Sciatic nerve (tissue), 2 donors: Measurements from ENCODE around the gene SYNM. TPM values are rescaled to one million over a fixed set of nuclear protein-coding genes. Genes with fewer than 3 reads are reported as not detected.

Source experiments
- ATAC-seq: fragments of 200-7000 bp; cut with Tn5 transposase; one replicate; pipeline ENCODE4 v1.9.1; 2020; ENCODE audit warnings: mild to moderate bottlenecking, moderate library complexity
- DNase-seq: peaks from one replicate; pipeline ENCODE4 v3.0.0-alpha.2; 2020; ENCODE audit warnings: low spot score
- intact Hi-C: fragments of 100-400 bp; cut with DNase I; formaldehyde crosslinking; loops from one replicate; pipeline ENCODE4 v1.14.2; 2022
- total RNA-seq: library from RNA; stranded (reverse); fragmentation: NEBNext Ultra II Directional; extraction: Animal tissue kit (Norgen Biotek cat#: 25700); gene quantifications from one replicate; pipeline ENCODE4 v1.2.1, GENCODE V29; 2021
- donor health status: DM: no; HTN: no; CAD: no.
- donor health status: DM: no; HTN: no; CAD: no.

SYNM gene
- total RNA-seq, 1 donor from 2014 or later, result 33.7 TPM

DNA sequence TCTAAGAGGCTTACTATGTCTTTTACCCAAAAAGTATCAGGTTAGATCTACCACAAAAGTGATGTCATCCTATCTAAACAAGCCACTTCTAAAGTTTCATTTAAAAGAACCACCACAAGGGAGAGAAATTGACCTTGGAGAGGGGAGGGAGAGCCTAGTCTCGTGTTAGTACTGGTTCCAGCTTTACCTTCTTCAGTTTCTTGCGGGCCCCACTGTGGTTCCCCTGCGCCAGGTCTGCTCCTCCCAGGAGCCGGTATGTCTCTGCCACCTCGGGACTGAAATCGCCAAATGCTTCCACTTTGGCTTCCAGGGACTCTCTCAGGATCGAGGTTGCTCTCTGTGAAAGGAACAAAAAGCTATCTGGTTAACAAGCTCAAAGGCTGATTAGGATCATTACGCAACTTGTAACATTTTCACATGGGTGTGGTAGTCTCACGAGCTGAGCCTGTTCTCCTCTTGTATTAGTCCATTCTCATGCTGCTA lies 51.1 kb downstream of the SYNM start:
- intact Hi-C loops, result no loop called here
- DNase-seq (no peak), ATAC-seq (no peak)

DNA sequence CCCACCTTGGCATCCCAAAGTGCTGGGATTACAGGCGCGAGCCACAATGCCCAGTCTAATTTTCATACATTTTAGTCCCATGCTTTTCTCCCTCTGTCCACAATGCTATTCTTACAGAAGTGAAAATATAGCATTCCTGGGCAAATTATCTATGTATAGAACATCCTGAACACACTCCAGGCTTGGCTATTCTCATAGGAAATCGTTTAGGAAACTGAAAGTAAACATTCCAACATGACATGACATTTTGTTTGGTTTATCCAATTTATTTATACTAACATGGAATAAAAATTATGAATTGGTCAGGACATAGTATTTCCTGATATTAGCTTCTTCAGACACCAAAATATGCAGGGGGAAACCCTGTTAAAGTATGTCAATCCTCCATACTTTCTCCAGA lies 52.6 kb downstream of the SYNM start:
- DNase-seq, result no peak
- intact Hi-C loops, result no loop called here
- ATAC-seq, result no peak

DNA sequence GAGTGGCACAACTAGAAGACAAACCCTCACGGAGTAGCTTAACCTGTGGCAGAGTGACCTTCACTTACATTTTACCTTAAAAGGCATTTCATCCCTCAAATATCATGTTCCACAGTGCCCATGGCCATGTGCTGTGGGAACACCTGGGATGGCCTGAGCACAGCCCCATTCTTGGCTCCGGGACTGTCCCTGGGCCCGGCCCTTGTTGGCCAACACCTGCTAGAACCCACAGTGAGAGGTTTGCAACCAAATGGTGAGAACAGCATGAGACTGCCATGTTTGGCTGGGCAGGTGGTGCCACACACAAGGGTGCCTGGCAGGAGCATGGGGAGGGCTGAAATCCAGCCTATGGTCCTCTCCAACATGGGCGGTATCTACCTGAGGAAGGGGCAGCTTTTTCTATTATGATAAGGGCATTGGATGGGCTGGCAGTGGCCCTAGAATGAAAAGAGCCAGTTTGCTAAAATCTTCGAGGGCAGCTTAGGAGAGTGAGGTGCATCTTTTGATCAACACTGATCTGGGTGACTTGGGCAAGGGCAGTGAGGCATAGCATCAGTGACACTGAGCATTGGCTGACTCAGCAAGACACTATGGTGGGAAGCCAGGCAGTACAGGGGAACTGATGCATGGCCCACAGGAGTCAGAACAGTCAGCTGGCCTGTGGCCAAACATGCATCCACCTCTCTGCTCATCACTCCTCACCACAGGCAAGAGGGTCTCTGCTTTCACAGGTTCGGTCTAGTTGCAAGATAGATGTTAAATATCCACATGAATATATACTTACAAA lies 53.9 kb downstream of the SYNM start:
- DNase-seq (no peak), ATAC-seq (no peak)
- intact Hi-C loops, result no loop called here

DNA sequence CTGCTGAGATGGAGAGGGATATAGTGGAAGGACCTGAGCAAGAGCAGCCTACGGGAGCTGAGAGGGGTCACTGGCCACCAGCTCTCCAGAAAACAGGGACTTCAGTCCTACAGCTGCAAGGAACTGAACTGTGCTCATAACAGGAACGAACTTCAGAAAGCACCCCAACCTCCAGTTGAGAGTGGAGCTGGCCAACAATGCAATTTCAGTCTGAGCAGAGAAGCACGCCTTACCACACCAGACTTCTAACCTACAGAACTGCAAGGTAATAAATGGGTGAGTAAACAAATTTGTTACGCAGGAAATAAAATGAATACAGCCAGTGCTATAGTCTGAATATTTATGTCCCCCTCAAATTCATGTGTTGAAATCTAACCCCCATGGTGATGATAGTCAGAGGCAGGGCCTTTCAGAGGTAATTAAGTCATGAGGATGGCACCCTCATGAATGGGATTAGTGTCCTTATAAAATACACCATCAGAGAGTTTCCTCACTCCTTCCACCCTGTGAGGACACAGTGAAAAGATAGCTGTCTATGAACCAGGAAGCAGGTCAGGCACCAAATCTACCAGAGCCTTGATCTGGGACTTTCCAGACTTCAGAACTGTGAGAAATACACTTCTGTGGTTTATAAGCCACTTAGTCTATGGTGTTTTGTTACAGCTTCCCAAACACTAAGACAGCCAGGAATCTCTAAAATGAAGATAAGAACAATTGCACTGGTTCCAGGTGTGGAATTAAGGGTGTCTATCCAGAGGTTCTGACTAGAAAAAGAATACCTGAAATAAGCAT lies 58.6 kb downstream of the SYNM start:
- intact Hi-C loops, result no loop called here
- DNase-seq, result no peak
- ATAC-seq, result no peak

DNA sequence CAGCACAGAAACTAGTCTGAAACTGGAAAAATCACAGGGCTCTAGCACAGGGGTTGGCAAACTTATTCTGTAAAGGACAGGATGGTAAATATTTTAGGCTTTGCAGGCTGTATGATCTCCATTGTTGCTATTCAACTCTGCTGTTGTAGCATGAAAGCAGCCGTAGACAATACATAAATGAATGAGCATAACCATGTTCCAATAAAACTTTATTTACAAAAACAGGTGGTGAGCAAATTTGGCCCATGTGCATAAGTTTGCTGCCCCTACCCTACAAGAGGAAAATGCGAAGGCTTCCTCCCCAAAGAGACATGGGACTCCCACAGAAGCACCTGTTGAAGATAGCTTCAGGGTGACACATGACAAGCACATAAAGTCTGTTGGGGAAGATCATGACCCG lies 59.2 kb downstream of the SYNM start:
- no peak for ATAC-seq
- no peak for DNase-seq
- intact Hi-C loops, result no loop called here

DNA sequence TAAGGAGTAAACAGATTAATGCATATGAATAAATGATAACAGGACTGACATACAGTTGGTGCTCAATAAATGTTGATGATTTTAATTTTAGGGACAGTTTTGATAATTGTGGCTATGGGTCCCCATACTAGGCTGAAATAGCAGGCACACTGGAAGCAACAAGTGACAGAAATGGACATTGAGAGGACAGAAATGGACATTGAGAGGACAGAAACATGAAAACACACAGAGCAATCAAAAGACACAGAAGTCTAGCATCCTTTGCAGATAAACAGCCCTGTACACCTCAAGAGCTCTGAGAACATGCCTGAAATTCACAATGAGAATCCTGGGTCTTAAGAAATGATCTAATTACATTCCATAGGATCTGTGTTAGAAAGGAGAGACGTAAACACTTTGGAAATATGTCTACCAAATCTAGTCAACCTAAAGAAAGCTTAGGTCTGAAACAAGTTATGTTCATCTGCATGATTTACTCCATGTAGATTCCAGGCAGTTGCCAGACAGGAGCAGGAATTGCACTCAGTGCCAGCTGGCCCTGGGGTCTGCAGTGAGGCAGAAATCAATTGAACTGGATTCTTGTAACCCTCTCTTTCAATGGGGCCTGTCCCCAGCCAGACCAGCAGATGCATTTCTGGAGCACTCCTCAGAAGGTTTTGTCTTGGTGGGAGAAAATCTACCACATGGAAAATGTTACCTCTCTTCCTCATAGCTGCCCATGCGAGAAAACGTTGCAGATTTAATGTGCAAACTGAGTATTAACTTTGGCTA lies 60.3 kb downstream of the SYNM start:
- DNase-seq, result no peak

DNA sequence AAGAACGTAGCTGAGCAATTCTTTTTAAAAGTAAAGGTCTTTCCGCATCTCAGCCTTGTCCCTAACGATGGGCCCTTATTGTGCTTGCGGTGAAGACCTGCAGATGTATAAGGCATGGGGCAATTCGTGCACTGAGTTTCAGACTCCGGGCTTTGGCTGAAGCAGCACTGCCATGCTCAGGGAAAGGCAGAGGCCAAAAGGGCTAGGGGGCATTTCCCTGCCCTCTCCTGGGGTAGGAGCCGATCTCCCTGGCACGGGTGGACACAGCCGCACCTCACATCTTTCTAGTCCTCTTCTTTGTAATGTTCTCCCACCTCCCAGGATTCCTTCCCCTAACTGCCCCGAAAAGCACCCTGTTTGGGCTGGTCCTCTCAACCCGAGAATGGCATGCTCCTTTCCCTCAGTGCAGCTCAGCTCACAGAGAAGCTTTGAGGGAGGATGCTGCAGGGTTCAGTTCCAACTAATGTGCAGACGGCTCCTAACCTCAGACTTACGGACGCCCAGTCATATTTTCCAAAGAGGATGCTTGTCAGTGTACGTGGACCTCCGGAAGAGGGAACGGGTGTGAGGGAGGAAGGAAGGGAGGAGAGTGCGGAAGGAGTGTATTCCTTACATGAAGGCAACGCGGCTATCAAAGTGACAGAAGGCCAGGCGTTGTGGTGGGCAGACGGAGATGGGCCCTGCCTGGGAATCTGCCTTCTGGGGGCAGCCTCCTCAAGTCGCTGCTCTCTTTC lies 61.2 kb downstream of the SYNM start:
- ATAC-seq (no peak), DNase-seq (no peak)
- intact Hi-C loops, result no loop called here

More for the DNA sequence above, 60.3 kb downstream of the SYNM start:
- no peak for ATAC-seq
- intact Hi-C loops, result no loop called here

DNA sequence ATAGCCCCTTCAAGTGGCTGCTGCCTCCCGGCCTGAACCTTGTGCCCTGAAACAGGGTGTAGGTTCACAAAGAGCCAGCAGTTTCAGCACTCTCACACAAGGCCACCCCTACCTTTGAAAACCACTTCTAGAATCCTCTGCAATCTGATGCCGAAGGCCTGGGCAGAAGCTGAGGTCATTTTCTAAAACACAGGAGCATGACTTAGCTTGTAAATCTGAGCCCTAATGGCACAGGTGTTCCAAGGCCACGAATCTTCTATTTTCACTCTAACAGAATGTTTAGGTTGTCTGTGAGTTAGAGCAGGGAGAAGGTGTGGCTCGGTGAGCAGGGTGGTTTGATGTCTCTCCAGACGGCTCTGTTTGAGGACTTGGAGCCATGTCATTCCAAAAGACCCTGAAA lies 62.3 kb downstream of the SYNM start:
- intact Hi-C loops, result no loop called here
- no peak for ATAC-seq
- DNase-seq, result no peak

DNA sequence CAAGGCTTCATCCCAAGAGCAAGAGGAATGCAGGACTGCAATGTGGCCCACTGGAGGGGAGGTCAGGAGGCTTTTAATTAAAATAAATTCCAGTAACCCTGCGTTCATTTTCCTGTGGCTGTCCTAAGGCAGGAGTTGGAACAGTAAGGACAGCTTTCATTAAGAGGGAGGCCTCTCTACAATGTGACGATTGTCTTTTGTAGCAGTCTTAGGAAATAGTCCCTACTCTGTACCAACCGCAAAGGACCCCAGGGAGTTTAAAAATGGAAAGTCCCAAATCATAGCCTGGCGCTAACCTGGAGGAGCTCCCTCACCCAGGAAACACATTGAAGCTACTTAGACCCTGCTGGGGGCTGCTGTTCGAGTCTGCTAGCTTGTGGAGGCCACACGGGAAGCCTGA lies 62.8 kb downstream of the SYNM start:
- no peak for DNase-seq
- intact Hi-C loops, result no loop called here
- ATAC-seq, result peak; percentile 85

DNA sequence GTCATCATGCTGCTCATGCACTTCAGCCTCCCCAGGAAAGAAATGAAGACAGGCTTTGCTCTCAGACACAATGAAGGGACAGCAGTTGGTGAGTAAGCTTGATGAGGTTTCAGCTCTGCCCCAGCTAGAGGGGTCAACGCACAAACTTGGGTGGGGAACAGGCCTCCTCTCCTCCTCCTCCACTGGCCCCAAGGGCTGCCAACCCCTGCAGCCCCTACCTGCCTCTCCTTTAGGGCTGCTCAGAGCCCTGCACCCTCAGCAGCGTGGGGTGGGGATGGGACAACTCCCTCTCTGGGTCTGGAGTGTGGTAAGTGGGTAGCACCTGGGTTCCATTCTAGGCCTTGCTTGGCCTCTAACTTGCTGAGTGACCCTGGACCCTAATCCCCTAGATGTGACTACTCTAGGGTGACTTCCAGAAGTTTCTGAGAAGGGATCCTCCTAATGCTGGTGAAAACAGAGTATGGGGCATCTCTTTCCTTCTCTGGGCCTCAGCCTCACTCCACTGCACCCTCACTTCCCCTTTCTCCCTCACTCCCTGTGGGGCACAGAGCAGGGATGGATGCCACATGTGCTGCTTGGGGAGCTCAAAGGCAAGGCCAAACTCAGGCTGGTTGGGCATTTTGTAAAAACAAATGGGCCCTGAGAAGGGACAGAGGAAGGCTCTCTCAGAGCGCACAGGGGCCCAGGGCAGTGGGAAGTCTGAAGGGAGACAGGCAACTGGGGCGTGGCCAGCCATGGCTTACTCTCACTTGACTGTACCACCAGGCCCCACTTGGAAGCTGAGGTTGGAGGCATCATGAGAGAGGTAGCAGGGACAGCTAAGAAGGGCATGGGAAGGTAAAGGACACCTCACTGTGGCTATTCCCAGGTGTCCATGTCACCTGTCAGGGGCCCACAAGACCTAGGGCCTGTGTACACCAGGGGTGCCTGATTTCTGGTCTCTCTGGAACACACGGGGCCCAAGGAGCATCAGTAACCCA lies 64.0 kb downstream of the SYNM start:
- ATAC-seq (no peak), DNase-seq (no peak)
- intact Hi-C loops, result no loop called here

DNA sequence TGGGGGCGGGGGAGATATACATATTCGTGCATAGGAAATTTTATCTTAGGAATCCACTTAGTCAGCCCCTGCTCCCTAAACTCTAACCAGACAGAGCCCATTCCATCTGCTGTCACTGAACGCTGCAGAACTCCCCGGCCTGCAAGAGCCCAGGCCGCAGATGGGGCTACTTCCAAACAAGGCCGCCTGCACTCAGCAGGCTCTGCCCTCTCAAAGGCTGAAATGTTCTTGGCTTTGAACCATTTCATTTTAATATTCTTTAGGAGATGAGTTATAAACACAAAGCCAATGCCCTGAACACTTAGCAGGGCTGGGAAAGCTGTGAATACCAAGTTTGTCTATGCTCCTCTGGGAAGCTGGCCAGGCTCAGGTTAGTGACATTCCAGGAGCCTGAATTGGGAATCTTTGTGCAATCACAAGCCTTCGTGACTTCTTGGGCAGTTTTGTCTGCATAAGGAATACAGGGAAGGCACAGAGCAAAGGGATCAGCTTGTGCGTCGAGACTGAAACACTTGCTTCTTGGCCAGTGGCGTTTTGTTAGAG lies 65.0 kb downstream of the SYNM start:
- DNase-seq, result no peak
- ATAC-seq, result peak; percentile 57
- intact Hi-C loops, result no loop called here

DNA sequence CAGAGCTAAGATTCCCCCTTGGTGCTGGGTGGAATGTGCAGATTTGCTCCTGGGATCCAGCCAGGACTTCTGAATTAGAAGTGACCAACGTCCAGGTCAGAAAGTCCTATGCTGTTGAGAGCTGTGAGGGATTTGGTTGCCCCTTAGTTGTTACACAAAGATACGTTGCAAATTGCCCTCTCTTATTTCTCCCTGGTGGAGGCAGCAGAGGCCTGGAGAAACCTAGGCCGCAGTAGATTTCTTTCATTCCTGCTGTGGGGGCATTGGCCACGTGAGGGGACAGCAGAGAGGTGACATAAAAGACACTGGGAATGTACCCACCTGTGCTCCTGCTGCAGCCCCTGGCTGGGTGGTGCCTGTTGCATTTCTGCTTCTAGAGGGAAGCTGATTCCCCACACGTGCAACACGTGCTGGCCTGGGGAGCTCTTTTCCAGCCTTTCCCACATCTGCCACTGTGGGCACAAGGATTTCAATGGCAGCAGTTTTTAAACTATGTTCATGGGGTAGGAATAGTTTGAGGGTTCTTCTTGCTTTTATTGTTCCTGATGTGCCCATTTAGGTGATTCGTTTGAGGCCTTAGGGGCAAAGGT lies 65.7 kb downstream of the SYNM start:
- ATAC-seq (peak; percentile 36), DNase-seq (no peak)
- intact Hi-C loops, result no loop called here

DNA sequence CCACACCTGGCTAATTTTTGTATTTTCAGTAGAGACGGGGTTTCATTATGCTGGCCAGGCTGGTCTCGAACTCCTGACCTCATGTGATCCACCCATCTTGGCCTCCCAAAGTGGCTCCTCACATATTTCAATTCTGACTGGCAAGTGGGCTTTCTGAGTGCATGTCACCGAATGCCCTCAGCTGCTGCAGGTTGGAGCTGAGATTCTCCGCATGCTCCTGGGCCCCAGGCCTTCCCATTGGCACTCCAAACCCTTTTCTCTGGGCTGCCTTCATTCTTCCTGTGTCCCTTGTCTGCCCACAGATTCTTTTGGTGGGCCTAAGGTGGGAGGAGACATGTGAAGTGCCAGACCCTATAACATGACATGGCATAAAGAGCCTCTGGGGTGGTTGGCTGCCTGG lies 67.3 kb downstream of the SYNM start:
- intact Hi-C loops, result no loop called here
- DNase-seq (no peak), ATAC-seq (no peak)

DNA sequence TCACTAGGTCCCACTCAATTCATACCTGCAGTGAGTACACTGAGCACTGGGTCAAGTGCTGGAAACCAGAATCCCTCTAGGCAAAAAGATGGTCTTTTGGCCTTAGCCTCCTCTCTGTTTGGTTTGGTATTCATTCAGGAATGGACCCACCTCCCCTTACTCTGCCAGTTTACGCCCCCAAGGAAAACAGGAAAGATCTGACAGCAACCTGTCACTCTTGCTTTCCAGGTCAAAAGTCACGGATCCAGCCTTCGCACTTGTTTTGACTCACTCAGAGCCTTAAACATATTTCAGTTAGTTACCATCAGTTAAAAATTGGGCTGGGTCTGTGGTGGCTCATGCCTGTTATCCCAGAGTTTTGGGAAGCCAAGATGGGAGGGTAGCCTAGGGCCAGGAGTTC lies 68.1 kb downstream of the SYNM start:
- ATAC-seq (no peak), DNase-seq (no peak)
- intact Hi-C loops, result no loop called here

DNA sequence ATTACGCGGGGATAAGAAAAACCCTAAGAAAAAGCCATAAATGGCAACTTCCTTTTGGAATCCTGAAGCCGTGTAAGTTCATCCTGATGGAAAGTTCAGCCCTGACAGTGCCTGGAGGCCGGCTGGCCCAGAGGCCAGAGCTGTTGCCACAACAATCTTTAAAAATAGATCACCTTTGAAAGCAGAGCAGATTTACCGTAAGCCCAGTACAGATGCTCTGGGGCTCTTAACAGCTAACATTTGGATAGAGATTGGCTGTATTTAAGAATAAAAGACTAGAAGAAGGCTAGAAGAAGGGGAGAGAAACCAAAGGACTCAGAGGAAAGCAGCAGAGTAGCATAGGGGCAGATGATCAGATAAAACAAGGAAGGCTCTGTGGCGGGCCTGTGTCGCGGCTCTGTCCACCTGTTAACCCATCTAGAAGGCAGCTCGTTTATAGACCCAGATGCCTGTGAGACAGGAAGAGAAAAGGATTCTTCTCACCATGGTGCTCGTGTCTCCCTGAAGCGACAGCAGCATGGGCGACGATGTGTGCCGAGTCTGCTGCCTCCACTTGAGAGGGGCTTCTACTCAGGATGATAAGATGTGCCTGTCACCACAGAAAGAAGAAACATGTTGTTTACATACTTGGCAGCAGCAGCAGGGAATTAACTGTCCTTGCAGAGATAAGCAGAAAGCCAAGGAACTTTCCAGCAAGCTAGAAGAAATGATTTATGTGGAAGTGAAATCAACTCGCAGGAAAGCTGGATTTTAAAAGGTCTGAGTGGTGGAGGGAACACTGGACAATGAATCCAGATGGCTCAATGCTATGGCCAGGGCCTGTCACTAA lies 69.9 kb downstream of the SYNM start:
- ATAC-seq (no peak), DNase-seq (no peak)
- intact Hi-C loops, result no loop called here

DNA sequence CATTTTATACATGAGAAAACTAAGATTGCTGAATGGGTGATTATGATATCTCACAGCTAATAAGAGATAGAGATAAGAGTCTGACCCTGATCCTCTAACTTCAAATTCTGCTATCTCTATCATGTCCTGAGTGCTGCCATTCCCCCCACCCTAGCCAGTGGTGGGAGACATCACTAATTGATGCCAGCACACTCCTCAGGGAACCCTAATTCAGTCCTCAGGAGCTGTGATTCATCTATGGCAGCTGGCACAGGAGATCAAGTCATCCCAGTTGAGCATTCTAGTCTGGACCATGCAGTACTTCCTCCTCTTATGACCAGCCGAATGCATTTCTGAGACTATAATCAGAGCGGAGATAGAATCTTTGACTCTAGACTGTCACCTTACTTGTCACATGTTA lies 71.9 kb downstream of the SYNM start:
- ATAC-seq (no peak), DNase-seq (no peak)
- intact Hi-C loops, result no loop called here

DNA sequence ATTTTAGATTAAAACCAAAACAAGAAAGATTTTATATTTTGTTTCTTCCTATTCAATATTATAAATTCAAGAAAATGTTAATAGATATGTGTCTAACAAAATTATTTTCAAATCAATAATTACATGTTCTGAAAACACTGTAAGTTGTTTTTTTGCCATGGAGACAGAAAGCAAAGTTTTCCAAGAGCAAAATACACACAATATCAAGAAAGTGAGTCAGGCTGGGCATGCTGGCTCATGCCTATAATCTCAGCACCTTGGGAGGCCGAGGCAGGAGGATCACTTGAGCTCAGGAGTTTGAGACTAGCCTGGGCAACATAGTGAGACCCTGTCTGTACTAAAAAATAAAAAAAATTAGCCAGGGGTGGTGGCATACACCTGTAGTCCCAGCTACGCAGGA lies 72.8 kb downstream of the SYNM start:
- intact Hi-C loops, result no loop called here
- DNase-seq, result no peak
- no peak for ATAC-seq
